ENCODE measurements around the gene ECT2L.

Gene ECT2L, protein sequence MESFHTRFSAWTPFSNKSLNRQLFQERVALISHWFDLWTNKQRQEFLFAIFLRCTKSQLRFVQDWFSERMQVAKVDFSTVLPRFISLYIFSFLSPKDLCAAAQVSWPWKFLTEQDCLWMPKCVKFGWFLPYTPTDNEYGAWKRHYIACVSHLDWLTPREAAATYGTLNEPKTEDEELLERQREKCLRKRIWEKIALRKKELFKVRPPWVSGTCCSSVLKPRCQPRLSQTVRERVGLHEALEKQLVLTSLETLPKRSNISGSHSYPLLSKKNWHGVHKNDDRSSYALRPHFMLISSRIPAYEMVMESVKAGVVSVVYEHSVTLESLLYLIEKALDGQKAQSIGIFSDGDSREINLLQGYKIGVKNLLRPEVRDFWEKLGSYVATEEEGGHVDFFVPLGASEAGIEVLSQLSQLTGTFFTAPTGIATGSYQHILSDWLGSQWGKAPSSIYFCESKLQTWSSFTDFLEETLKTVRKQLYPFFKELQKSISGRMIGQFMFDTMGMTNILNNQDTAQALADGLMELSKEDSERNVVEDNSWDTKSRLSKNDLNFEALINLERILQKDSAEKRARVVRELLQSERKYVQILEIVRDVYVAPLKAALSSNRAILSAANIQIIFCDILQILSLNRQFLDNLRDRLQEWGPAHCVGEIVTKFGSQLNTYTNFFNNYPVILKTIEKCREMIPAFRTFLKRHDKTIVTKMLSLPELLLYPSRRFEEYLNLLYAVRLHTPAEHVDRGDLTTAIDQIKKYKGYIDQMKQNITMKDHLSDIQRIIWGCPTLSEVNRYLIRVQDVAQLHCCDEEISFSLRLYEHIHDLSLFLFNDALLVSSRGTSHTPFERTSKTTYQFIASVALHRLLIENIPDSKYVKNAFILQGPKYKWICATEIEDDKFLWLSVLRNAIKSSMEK

DNA sequence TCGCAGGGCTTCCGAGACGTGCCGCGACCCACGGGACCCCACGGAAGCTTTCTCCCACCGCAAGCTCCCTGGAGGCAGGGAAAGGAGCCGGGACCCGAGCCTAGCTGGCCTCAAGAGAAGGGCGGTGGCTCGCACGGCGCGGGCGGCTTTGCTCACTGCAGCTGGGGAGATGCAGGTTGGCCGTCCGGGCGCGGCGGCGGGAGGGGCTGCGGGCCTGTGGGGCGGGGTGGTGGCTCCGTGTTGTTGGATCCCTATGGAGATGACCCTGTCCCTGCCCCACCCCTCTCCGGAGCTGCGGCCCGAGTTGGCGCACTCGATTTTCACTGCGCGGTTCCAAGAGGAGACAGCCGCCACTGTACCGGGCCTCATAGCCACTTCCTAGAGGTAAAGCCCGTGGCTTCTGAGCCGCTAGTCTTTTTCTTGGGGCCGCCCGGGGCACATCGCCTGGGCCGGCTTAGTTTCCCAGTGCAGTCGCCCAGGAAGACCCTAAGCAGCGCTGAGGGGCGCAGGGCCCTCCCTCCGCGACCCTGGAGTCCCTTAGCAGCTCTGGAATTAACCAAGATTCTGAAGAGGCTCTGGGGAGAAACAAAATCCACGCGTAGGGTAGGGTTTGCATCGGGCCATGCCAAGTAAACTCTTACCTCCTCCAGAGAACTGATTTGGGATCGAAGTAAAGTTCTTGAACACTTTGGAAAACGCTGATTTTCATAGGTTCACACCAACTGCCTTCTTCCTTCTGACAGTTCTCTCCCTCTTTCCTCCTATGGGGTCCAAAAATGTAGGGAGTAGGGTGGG, at the start of gene ECT2L:
ECT2L (plus strand) TSS at position 279 of the 795 bp plus-strand sequence. CDS start 17,188 bp downstream, outside the sequence.
- Histone ChIP-seq H3K36me3 (ENCODE audit: control insufficient read depth, insufficient read depth, low read length) (no peaks in the 10 kb centered on the region), H3K4me3 (replicated peaks; ENCODE audit: low read depth, low read length) (no peak within 1 kb of the TSS), H3K27me3 (replicated peaks; ENCODE audit: control insufficient read depth, insufficient read depth, low read length) (no peaks in the 10 kb centered on the region)
- TF ChIP-seq, protein P1, sequence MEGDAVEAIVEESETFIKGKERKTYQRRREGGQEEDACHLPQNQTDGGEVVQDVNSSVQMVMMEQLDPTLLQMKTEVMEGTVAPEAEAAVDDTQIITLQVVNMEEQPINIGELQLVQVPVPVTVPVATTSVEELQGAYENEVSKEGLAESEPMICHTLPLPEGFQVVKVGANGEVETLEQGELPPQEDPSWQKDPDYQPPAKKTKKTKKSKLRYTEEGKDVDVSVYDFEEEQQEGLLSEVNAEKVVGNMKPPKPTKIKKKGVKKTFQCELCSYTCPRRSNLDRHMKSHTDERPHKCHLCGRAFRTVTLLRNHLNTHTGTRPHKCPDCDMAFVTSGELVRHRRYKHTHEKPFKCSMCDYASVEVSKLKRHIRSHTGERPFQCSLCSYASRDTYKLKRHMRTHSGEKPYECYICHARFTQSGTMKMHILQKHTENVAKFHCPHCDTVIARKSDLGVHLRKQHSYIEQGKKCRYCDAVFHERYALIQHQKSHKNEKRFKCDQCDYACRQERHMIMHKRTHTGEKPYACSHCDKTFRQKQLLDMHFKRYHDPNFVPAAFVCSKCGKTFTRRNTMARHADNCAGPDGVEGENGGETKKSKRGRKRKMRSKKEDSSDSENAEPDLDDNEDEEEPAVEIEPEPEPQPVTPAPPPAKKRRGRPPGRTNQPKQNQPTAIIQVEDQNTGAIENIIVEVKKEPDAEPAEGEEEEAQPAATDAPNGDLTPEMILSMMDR (IDR thresholded peaks at IDR 0.05; ENCODE audit: insufficient read depth, low read length, poor library complexity, severe bottlenecking) = no peak
- DNase-seq (ENCODE audit: extremely low read depth, insufficient read length) = no peak

DNA sequence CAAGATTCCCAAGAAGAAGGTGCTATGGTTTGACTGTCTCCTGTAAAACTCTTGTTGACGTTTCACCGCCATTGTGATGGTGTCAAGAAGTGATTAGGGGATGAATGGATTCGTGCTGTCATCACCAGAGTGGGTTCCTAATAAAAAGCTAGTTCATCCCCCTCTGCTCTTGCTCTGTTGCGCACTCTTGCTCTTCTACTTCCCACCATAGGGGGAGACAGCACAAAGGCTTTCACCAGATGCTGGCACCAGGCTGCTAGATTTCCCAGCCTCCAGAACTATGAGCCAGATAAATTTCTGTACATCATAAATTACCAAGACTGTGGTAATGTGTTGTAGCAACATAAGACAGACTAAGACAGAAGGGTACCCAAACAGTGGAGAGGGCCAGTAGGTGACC, 43.9 kb upstream of the ECT2L start:
- no peaks in the 10 kb centered on the region for H3K27me3 ChIP-seq (replicated peaks; ENCODE audit: control insufficient read depth, insufficient read depth, low read length)
- no peak overlapping the region for H3K4me3 ChIP-seq (replicated peaks; ENCODE audit: low read depth, low read length)
- no peaks in the 10 kb centered on the region for H3K36me3 ChIP-seq (ENCODE audit: control insufficient read depth, insufficient read depth, low read length)
- TF ChIP-seq, protein P1 (IDR thresholded peaks at IDR 0.05; ENCODE audit: insufficient read depth, low read length, poor library complexity, severe bottlenecking) = peak; percentile 4
- no peak for DNase-seq (ENCODE audit: extremely low read depth, insufficient read length)

DNA sequence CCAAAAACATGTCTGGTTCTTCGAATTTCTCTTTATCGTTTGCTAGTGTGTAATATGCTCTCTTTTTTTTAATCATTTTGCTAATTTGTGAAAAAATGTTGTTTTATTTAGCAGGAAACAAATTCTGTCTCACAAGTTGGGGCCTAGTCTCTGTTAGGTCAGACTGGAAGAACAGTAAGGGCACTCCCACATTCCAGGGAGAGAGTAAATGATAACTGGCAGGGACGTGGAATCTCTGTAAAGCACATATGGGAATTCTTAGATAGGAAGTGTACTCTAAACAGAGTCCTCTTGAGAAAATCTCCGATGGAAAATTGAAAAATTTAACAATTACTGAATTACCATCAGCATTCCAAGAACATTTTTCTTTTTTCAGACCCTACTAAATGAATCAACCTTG, 38.8 kb upstream of the ECT2L start:
- Histone ChIP-seq H3K36me3 (ENCODE audit: control insufficient read depth, insufficient read depth, low read length) (no peaks in the 10 kb centered on the region), H3K27me3 (replicated peaks; ENCODE audit: control insufficient read depth, insufficient read depth, low read length) (no peaks in the 10 kb centered on the region), H3K4me3 (replicated peaks; ENCODE audit: low read depth, low read length) (no peak overlapping the region)
- TF ChIP-seq, protein P1 (IDR thresholded peaks at IDR 0.05; ENCODE audit: insufficient read depth, low read length, poor library complexity, severe bottlenecking) = no peak
- DNase-seq (ENCODE audit: extremely low read depth, insufficient read length) = no peak

DNA sequence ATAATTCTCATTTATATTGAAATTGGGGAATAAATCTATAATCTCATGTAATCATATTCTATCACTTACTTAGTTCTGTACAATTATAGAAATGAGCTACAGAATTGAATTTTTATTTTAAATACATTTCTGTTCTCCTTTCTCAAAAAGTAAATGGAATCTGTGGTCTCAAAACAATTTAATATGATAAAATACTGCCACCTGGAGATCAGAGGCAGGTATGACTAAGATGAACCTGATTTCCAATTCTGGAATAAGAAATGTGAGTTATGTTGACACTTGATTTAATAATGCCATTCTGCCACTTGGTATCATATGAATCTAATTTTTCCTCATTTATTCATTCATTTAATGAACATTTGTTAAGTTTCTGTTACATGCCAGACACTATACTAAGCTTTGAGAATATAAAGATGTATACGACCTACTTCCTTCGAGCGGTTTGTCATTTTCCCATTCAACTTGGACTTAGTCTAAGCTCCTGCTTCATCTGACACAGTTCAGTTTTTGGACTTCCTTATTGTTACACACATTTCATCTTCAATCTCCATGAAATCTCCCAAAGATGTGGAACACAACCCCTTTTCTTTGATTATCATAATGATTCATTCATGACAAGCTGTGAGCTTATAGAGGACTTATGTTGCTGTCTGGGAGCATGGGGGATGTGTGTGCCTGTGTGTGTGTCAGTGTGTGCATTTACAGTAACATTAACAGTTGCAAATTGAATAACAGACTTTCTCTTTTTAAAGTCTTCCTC, 29.8 kb upstream of the ECT2L start:
- DNase-seq (ENCODE audit: extremely low read depth, insufficient read length) = no peak
- no peak overlapping the region for H3K4me3 ChIP-seq (replicated peaks; ENCODE audit: low read depth, low read length)
- TF ChIP-seq, protein P1 (IDR thresholded peaks at IDR 0.05; ENCODE audit: insufficient read depth, low read length, poor library complexity, severe bottlenecking) = peak; percentile 37
- no peaks in the 10 kb centered on the region for H3K36me3 ChIP-seq (ENCODE audit: control insufficient read depth, insufficient read depth, low read length)
- no peaks in the 10 kb centered on the region for H3K27me3 ChIP-seq (replicated peaks; ENCODE audit: control insufficient read depth, insufficient read depth, low read length)

All from GM06990 (cell line).